DMS 273 (cell line): ENCODE measurements around the gene IGFBPL1.
A peak's percentile ranks its signal among the peaks of the same experiment; 100 is the strongest.
"Not testable (repeated sequence)": the region's sequence is repeated elsewhere in the genome, so short reads cannot be mapped to it uniquely, and the experiment has no call there.

Source experiments
- DNase-seq: peaks from one replicate; lab custom pipeline; 2025; ENCODE audit not compliant: unreplicated experiment; lab: John Stamatoyannopoulos, UW

IGFBPL1 gene

GRCh38 chr9:38399191-38399590 lies 25.1 kb downstream of the IGFBPL1 start:
- DNase-seq, result not testable (repeated sequence)

GRCh38 chr9:38396371-38396671 lies 27.9 kb downstream of the IGFBPL1 start:
- no peak for DNase-seq

- no peak for DNase-seq
Observed at GRCh38 chr9:38395653-38396370, 28.4 kb downstream of the IGFBPL1 start.

- no peak for DNase-seq
Observed at GRCh38 chr9:38394416-38394815, 29.8 kb downstream of the IGFBPL1 start.

GRCh38 chr9:38393128-38393796 lies 31.0 kb downstream of the IGFBPL1 start:
- peak; percentile 37 for DNase-seq

- peak; percentile 95 for DNase-seq
Observed at GRCh38 chr9:38392235-38393127, 31.8 kb downstream of the IGFBPL1 start, which contains the start of gene ALDH1B1. Gene ALDH1B1, plus strand, starts transcription at chr9:38392702. Its CDS starts 3,047 bp downstream, at chr9:38395749.

- DNase-seq, result no peak
Observed at GRCh38 chr9:38391278-38392118, 32.8 kb downstream of the IGFBPL1 start.

- no peak for DNase-seq
Observed at GRCh38 chr9:38390851-38391250, 33.4 kb downstream of the IGFBPL1 start.

- no peak for DNase-seq
Observed at GRCh38 chr9:38390442-38390841, 33.8 kb downstream of the IGFBPL1 start.

- no peak for DNase-seq
Observed at GRCh38 chr9:38389313-38389712, 34.9 kb downstream of the IGFBPL1 start.

- DNase-seq, result peak; percentile 16
Observed at GRCh38 chr9:38388283-38389223, 35.7 kb downstream of the IGFBPL1 start.

GRCh38 chr9:38387751-38388150 lies 36.5 kb downstream of the IGFBPL1 start:
- DNase-seq, result no peak

- no peak for DNase-seq
Observed at GRCh38 chr9:38387066-38387465, 37.2 kb downstream of the IGFBPL1 start.

- DNase-seq, result peak; percentile 36
Observed at GRCh38 chr9:38386319-38386895, 37.8 kb downstream of the IGFBPL1 start.

- DNase-seq, result no peak
Observed at GRCh38 chr9:38385896-38386295, 38.4 kb downstream of the IGFBPL1 start.

- peak; percentile 11 for DNase-seq
Observed at GRCh38 chr9:38384990-38385848, 39.0 kb downstream of the IGFBPL1 start.

- no peak for DNase-seq
Observed at GRCh38 chr9:38382141-38382540, 42.1 kb downstream of the IGFBPL1 start.

GRCh38 chr9:38380872-38381534 lies 43.3 kb downstream of the IGFBPL1 start:
- DNase-seq, result no peak
